ENCODE data around the gene MPDZ.
A peak's percentile ranks its signal among the peaks of the same experiment; 100 is the strongest.
"Not testable (repeated sequence)": the region's sequence is repeated elsewhere in the genome, so short reads cannot be mapped to it uniquely, and the experiment has no call there.

MPDZ gene

DNA sequence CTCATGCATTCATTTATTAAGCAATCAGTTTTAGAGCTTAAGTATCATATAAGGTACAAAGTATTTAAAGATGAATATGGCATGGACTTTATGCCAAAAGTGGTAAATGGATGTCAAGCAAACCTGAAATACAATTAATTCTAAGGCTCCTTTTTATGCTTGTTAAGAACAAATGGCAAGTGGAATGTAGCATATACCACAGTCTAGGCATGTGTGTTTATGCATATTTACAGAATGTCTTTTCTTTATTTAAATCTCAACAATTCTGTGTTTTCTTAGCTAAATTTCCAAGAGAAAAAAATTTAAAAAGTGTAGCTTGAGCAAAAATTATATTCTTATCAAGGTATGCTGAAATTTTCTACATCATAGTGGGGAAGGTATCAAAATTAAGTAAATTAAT lies 39.8 kb downstream of the MPDZ start:
- no peak for TF ChIP-seq CTCF (IDR thresholded peaks at IDR 0.05; ENCODE audit: low read depth, low read length)
- no peak for DNase-seq (ENCODE audit: low read depth in 2 of 2)

DNA sequence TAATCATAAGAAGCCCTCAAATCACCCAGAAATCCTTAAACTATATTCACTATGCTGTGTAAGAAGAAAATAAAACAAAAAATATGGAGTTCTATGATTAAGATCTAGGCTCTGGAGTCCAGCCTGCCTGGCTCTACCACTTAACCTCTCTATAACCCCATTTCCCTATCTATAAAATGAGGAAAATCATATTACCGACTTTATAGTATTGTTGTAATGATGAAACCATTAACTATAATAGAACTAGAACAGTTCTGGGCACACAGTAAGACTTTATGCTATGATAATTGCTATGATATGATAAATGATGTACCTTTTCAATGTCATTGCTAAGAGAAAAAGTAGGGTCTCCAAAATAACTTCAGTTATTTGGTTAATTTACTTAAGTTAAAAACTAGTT lies 40.3 kb downstream of the MPDZ start:
- no peak for TF ChIP-seq CTCF (IDR thresholded peaks at IDR 0.05; ENCODE audit: low read depth, low read length)
- no peak overlapping the region for H3K4me3 ChIP-seq (replicated peaks in 1 of 2; ENCODE audit: low read depth in 2 of 2, low read length in 2 of 2)
- no peak for DNase-seq (ENCODE audit: low read depth in 2 of 2)

More for the DNA sequence above, 39.8 kb downstream of the MPDZ start:
- no peak overlapping the region for H3K4me3 ChIP-seq (replicated peaks in 1 of 2; ENCODE audit: low read depth in 2 of 2, low read length in 2 of 2)

- H3K4me3 ChIP-seq (replicated peaks in 1 of 2; ENCODE audit: low read depth in 2 of 2, low read length in 2 of 2), result no peak overlapping the region
- no peak for TF ChIP-seq CTCF (IDR thresholded peaks at IDR 0.05; ENCODE audit: low read depth, low read length)
- DNase-seq (ENCODE audit: low read depth in 2 of 2), result no peak
Observed at GRCh38 chr9:13234932-13235331, 44.6 kb downstream of the MPDZ start.

GRCh38 chr9:13228431-13228830 lies 51.1 kb downstream of the MPDZ start:
- no peak for TF ChIP-seq CTCF (IDR thresholded peaks at IDR 0.05; ENCODE audit: low read depth, low read length)
- peak in 1 of 2 donors; percentile 39 for DNase-seq (ENCODE audit: low read depth in 2 of 2)
- no peak overlapping the region for H3K4me3 ChIP-seq (replicated peaks in 1 of 2; ENCODE audit: low read depth in 2 of 2, low read length in 2 of 2)

DNA sequence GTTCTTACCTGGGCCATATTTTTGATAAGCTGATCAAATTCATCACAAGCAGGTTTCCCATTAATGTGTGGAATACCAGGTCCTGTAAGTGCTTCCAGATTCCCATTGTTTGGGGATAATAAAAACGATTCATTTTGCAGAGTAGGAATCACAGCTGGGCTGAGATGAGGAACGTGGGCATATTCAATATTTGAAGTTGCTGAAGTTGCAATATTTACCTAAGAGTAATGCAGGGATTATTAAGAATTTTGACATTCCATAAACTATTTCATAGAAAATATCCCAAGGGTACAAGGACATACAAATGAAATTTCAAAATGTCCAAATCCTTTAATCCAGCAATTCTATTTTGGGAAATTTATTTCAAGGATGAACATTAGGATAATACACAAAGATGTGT lies 55.1 kb downstream of the MPDZ start:
- TF ChIP-seq CTCF (IDR thresholded peaks at IDR 0.05; ENCODE audit: low read depth, low read length), result no peak
- DNase-seq (ENCODE audit: low read depth in 2 of 2), result no peak
- no peak overlapping the region for H3K4me3 ChIP-seq (replicated peaks in 1 of 2; ENCODE audit: low read depth in 2 of 2, low read length in 2 of 2)

DNA sequence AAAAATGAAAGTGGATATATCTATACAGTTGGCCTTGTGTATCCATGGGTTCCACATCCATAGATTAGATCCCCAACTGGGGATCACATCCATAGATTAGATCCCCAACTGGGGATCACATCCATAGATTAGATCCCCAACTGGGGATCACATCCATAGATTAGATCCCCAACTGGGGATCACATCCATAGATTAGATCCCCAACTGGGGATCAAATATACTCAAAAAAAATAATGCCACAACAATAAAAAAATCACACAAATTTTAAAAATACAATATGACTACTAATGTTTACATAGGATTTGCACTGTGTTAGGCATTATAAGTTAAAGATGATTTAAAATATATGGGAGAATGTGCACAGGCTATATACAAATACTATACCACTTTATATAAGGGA lies 56.8 kb downstream of the MPDZ start:
- not testable (repeated sequence) for H3K4me3 ChIP-seq (replicated peaks in 1 of 2; ENCODE audit: low read depth in 2 of 2, low read length in 2 of 2); DNase-seq (ENCODE audit: low read depth in 2 of 2)

DNA sequence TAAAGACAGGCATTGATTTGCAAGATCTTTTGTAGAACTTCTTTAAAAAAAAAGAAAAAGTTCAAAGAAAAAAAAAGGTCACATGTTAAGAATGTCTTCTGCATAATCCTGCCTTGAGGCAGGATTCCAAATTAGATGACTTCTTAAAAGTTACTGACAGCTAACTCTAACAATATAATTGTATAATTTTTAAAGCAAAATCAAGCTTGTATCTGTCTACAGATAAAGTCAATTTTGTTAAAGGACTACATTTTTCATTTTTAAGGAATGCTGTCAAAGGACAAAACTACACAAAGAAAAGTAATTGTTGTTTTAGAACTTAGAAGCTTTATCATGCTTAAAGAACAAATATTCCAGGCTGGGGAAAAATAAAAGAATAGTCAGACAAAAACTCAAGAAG lies 57.8 kb downstream of the MPDZ start:
- H3K4me3 ChIP-seq (replicated peaks in 1 of 2; ENCODE audit: low read depth in 2 of 2, low read length in 2 of 2), result no peak overlapping the region
- TF ChIP-seq CTCF (IDR thresholded peaks at IDR 0.05; ENCODE audit: low read depth, low read length), result no peak
- DNase-seq (ENCODE audit: low read depth in 2 of 2), result no peak
